Heart right ventricle (tissue), 16 donors: ENCODE results near the gene CIITA. TPM values are rescaled to one million over a fixed set of nuclear protein-coding genes. Genes with fewer than 3 reads are reported as not detected.
A peak's percentile ranks its signal among the peaks of the same experiment; 100 is the strongest.

ENCODE experiments used
- ATAC-seq, 8 donors: fragments of 200-7000 bp; cut with Tn5 transposase; one replicate each; pipeline ENCODE4 v1.9.1; 2020; ENCODE audit warnings: mild to moderate bottlenecking in 8 of 8, moderate library complexity in 8 of 8, moderate number of reproducible peaks in 1 of 8
- DNase-seq, 2 donors: peaks; one replicate each; pipeline ENCODE4 v3.0.0-alpha.2; 2020
- H3K27ac ChIP-seq, 10 donors: fragments of 200-600 bp; sonication (generic) in 2 of 10; one replicate each; pipeline versions ENCODE4 v1.5.0 to v1.8.0; 2020 to 2022; ENCODE audit warnings: mild to moderate bottlenecking in 3 of 10
- H3K27me3 ChIP-seq, 7 donors: fragments of 200-600 bp; one replicate each; pipeline ENCODE4 v1.8.0; 2021 to 2022; ENCODE audit warnings: mild to moderate bottlenecking in 2 of 7
- H3K36me3 ChIP-seq, 9 donors: fragments of 200-600 bp; sonication (generic) in 1 of 9; one replicate each; pipeline versions ENCODE4 v1.5.0 to v1.8.0; 2020 to 2022; ENCODE audit warnings: mild to moderate bottlenecking in 2 of 9
- H3K4me1 ChIP-seq, 9 donors: fragments of 200-600 bp; sonication (generic) in 1 of 9; one replicate each; pipeline versions ENCODE4 v1.5.0 to v1.8.0; 2020 to 2022; ENCODE audit warnings: mild to moderate bottlenecking in 4 of 9
- H3K4me3 ChIP-seq, 10 donors: fragments of 200-600 bp; sonication (generic) in 2 of 10; one replicate each; pipeline versions ENCODE4 v1.5.0 to v1.8.0; 2020 to 2022; ENCODE audit warnings: mild to moderate bottlenecking in 7 of 10, moderate library complexity in 2 of 10
- H3K9me3 ChIP-seq, 11 donors: fragments of 200-600 bp in 10 of 11; sonication (generic) in 2 of 11; one replicate each; pipeline versions ENCODE4 v1.5.0 to v1.8.0; 2013 to 2022; ENCODE audit warnings: mild to moderate bottlenecking in 2 of 11, control low read depth in 1 of 11, moderate library complexity in 1 of 11
- WGBS, 2 donors: extraction: QIAGEN DNeasy Blood & Tissue Kit; methylation state at CpG; one replicate each; pipeline ENCODE4 v1.1.7; 2013; ENCODE audit warnings: inconsistent platforms in 1 of 2; 5-methylcytosine and 5-hydroxymethylcytosine counted together
- intact Hi-C, 10 donors: fragments of 100-400 bp; cut with DNase I; formaldehyde crosslinking; loops; one replicate each; pipeline versions ENCODE4 v1.11.1 to v1.14.2; 2022
- polyA plus RNA-seq, 2 donors: library from polyadenylated mRNA; stranded (reverse); fragments of 200-250 nt; gene quantifications; one replicate each; pipeline ENCODE4 v1.2.3, GENCODE V29; 2013
- total RNA-seq, 10 donors: library from RNA; stranded (reverse); fragmentation: NEBNext Ultra II Directional in 3 of 10; extraction: Animal tissue kit (Norgen Biotek cat#: 25700) in 3 of 10; gene quantifications; one replicate each; pipeline versions ENCODE4 v1.2.1 to v1.2.4, GENCODE V29; 2021 to 2023
- TF ChIP-seq, protein P1 (sequence below), 9 donors: fragments of 200-600 bp; sonication (generic) in 2 of 9; IDR thresholded peaks; one replicate each; pipeline versions ENCODE4 v1.5.0 to v1.8.0; 2021 to 2022; ENCODE audit warnings: antibody characterized with exemption in 9 of 9, mild to moderate bottlenecking in 5 of 9, moderate library complexity in 1 of 9
- donor health status: Arrhythmogenic right ventricular cardiomyopathy.
- donor health status: ischemic (EF 13 %, LVEDD 7.1; RV severe dilation, severe dysfunction).
- donor health status: healthy with polysubstance abuse.
- donor health status: DM: no; HTN: yes; CAD: no.
- donor health status: DM: no; HTN: no; CAD: no.
- donor health status: ischemic (EF 25% LVEDD 6.9; RV normal size, moderate dysfunction).
- donor health status: ischemic (EF 25% LVEDD 5.7; RV mildly dilated, moderate dysfunction).
- donor health status: healthy.
- donor health status: DM: yes; HTN: yes; CAD: no.
- donor health status: Ischemic cardiomyopathy.
- donor health status: ischemic (EF 35%, LVEDD 5.7; RV mildly dilated, moderate dysfunction).
- donor health status: nonischemic (EF 11% LVEDD 7.7; RV severe dilation, severe dysfunction).
- donor health status: DM: yes; HTN: yes; CAD: no.
- donor health status: PGD.
- donor health status: ischemic (EF 29% LVEDD 5.4; RV normal size, mild dysfunction).
- donor health status: nonischemic (EF 23%, LVEDD 6.1; RV moderate dilation, normal function).

CIITA gene
- total and polyA plus RNA-seq, 12 donors: 2.1 to 50.8 (median 8.7) TPM

GRCh38 chr16:10839279-10839666, 37.7 kb upstream of the CIITA start:
- peak in 3 of 8 donors; percentile 50 to 63 (median 57) for ATAC-seq
- intact Hi-C loops: loop anchor here in 2 of 10 donors (2.0 to 5.0 kb wide), 2 partner anchors 30 to 78 kb away; no protein-coding TSS in a partner anchor
- WGBS, 2 donors: 41 to 54% methylated on average over 6 of the region's 6 CpGs
- H3K4me3 ChIP-seq: no peak overlapping the region
- no peaks in the 10 kb centered on the region for H3K36me3 ChIP-seq
- peaks cover 0 to 12% (median 0%) of the 10 kb centered on the region in 7 donors for H3K27me3 ChIP-seq
- DNase-seq: no peak
- TF ChIP-seq, protein P1, sequence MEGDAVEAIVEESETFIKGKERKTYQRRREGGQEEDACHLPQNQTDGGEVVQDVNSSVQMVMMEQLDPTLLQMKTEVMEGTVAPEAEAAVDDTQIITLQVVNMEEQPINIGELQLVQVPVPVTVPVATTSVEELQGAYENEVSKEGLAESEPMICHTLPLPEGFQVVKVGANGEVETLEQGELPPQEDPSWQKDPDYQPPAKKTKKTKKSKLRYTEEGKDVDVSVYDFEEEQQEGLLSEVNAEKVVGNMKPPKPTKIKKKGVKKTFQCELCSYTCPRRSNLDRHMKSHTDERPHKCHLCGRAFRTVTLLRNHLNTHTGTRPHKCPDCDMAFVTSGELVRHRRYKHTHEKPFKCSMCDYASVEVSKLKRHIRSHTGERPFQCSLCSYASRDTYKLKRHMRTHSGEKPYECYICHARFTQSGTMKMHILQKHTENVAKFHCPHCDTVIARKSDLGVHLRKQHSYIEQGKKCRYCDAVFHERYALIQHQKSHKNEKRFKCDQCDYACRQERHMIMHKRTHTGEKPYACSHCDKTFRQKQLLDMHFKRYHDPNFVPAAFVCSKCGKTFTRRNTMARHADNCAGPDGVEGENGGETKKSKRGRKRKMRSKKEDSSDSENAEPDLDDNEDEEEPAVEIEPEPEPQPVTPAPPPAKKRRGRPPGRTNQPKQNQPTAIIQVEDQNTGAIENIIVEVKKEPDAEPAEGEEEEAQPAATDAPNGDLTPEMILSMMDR (IDR thresholded peaks at IDR 0.05): peak in 2 of 9 donors; percentile 10
- H3K9me3 ChIP-seq: peaks cover 0 to 5% (median 0%) of the 10 kb centered on the region in 11 donors
- H3K27ac ChIP-seq: peak overlapping the region in 1 of 10 donors; percentile 1
- H3K4me1 ChIP-seq: peaks cover 0 to 24% (median 11%) of the 10 kb centered on the region in 9 donors

DNA sequence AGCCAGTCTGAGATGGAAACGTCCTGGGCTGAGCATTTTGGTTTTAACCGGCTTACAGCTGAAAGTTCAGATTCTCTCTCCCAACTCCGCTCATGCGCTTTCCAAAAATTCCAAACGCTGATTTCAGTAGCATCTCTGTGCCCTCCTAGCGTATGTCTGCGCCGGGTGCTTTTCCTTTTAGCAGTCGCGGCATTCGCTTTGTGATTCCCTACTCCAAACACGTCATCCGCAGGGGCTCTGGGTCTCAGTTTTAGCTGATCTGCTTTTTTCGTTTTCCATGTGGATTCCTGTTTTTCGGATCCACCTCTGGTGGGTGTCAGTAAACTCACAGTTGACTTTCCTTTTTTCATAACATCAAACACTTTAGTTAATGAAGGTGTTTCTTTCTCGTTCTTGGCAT, 36.3 kb upstream of the CIITA start:
- H3K4me3 ChIP-seq: no peak overlapping the region
- TF ChIP-seq, protein P1 (IDR thresholded peaks at IDR 0.05): no peak
- H3K36me3 ChIP-seq: no peaks in the 10 kb centered on the region
- no peak for DNase-seq
- peaks cover 0 to 12% (median 0%) of the 10 kb centered on the region in 7 donors for H3K27me3 ChIP-seq
- intact Hi-C loops: no loop called here
- H3K4me1 ChIP-seq: peaks cover 0 to 24% (median 11%) of the 10 kb centered on the region in 9 donors
- no peak overlapping the region for H3K27ac ChIP-seq
- WGBS, 2 donors: 72 to 77% methylated on average over 16 of the region's 16 CpGs
- ATAC-seq: no peak
- peaks cover 0 to 5% (median 0%) of the 10 kb centered on the region in 11 donors for H3K9me3 ChIP-seq

DNA sequence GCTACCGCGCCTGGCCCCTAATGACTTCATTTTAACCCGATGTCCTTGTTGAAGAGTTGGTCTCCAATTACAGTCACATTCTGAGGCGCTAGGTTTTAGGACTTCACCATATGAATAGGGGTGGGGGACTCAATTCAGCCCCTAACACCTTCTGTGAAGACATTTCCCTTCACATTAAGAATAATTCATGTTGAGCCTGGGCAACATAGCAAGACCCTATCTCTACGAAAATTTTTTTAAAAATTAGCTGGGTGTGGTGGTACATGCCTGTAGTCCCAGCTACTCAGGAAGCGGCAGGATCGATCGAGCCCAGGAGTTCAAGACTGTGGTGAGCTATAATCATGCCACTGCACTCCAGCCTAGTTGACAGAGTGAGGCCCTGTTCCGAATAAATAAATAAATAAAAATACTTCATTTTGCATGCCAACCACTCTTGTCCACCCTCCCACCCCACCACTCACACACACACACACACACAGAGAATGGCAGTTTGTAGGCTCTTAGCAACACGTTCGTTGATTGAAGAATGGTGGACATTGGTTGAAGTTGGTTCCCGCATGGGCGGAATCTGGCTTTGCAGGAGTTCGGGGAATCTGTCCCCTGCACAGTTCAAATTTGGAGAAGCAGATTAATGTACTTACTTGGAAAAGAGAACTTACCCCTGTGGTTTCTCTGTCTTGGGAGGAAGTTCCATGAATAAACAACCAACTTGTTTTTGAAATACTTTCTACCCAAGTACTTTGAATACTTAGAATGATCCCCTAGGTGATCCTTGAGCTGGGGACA, 30.6 kb upstream of the CIITA start:
- Histone ChIP-seq H3K27ac (peak overlapping the region in 3 of 10 donors; percentile 10 to 91 (median 30)), H3K27me3 (peaks cover 0 to 4% (median 0%) of the 10 kb centered on the region in 7 donors), H3K9me3 (no peaks in the 10 kb centered on the region), H3K4me3 (no peak overlapping the region), H3K36me3 (no peaks in the 10 kb centered on the region), H3K4me1 (peaks cover 0 to 42% (median 16%) of the 10 kb centered on the region in 9 donors)
- TF ChIP-seq, protein P1 (IDR thresholded peaks at IDR 0.05): no peak
- intact Hi-C loops: no loop called here
- no peak for DNase-seq
- WGBS, 2 donors: 89 to 92% methylated on average over 14 of the region's 14 CpGs
- peak in 6 of 8 donors; percentile 17 to 73 (median 48) for ATAC-seq

GRCh38 chr16:10847176-10847575, 29.8 kb upstream of the CIITA start:
- DNase-seq: no peak
- peaks cover 0 to 50% (median 17%) of the 10 kb centered on the region in 9 donors for H3K4me1 ChIP-seq
- TF ChIP-seq, protein P1 (IDR thresholded peaks at IDR 0.05): no peak
- H3K27me3 ChIP-seq: peaks cover 0 to 4% (median 0%) of the 10 kb centered on the region in 7 donors
- H3K27ac ChIP-seq: peak overlapping the region in 3 of 10 donors; percentile 10 to 91 (median 30)
- H3K36me3 ChIP-seq: no peaks in the 10 kb centered on the region
- H3K4me3 ChIP-seq: no peak overlapping the region
- ATAC-seq: peak in 3 of 8 donors; percentile 18 to 43 (median 37)
- 47 to 53% methylated on average over 2 of the region's 2 CpGs for WGBS, 2 donors
- intact Hi-C loops: no loop called here
- H3K9me3 ChIP-seq: no peaks in the 10 kb centered on the region
